ENCODE measurements around the gene TMEM92.
"Not testable (repeated sequence)": the region's sequence is repeated elsewhere in the genome, so short reads cannot be mapped to it uniquely, and the experiment has no call there.

The TMEM92 gene

GRCh38 chr17:50295021-50295420 lies 20.8 kb downstream of the TMEM92 start:
- TF ChIP-seq CTCF (IDR thresholded peaks at IDR 0.05; ENCODE audit: low read depth, low read length): no peak
- H3K4me3 ChIP-seq (ENCODE audit: low read depth, low read length): no peak overlapping the region

- H3K4me3 ChIP-seq (ENCODE audit: low read depth, low read length): no peak overlapping the region
- TF ChIP-seq CTCF (IDR thresholded peaks at IDR 0.05; ENCODE audit: low read depth, low read length): peak; percentile 57
These were observed 23.2 kb downstream of the TMEM92 start for GRCh38 chr17:50297407-50297865.

- H3K4me3 ChIP-seq (ENCODE audit: low read depth, low read length): no peak overlapping the region
- no peak for TF ChIP-seq CTCF (IDR thresholded peaks at IDR 0.05; ENCODE audit: low read depth, low read length)
These were observed 23.8 kb downstream of the TMEM92 start for GRCh38 chr17:50298018-50298417.

DNA sequence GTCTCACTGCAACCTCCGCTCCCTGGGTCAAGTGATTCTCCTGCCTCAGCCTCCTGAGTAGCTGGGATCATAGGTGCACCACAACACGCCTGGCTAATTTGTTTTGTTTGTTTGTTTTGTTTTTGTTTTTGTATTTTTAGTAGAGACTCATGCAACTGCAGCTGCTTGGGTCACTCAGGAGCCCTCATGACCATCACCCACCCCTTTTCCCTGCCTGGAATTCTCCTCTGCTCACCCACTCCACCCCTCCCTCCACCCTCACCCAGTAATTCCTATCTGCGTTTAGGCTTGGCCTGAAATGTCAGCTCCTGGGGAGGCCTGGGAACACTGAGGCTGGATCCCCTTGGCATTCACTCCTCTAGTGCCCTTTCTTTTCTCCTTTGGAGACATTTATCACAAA lies 25.5 kb downstream of the TMEM92 start:
- H3K4me3 ChIP-seq (ENCODE audit: low read depth, low read length): no peak overlapping the region
- no peak for TF ChIP-seq CTCF (IDR thresholded peaks at IDR 0.05; ENCODE audit: low read depth, low read length)

GRCh38 chr17:50300824-50301223 lies 26.6 kb downstream of the TMEM92 start:
- not testable (repeated sequence) for H3K4me3 ChIP-seq (ENCODE audit: low read depth, low read length)

DNA sequence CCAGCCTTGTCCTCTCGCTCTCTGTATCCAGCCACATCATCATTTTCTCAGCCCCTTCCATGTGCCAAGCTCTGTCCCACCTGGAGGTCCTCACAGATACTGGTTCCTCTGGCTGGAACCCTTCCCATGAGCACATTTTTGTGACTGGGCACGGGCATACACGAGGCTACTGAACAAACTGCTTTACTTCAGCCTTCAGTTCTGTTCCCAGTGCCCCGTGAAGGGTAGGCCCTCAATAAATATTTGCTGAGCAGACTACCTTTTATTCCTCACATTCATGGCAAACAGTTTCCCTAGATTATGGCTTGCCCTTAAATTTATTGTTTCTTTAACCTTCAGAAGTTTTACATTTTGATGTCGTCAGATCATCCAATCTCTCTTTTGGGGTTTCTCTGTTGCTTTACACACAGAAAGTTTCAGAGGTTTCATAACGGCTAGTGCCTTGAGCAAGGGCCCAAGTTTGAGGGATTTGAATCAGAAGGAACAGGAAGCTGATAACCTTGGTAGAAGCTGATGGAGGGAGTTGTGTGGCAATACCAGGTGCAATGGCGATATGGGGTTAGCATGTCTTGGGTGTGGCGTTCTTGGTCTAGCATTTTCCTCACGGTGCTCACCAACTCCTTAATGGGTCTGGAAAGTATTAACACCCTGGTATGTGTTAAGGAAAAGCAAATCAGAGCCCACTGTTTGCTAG lies 27.8 kb downstream of the TMEM92 start:
- no peak overlapping the region for H3K4me3 ChIP-seq (ENCODE audit: low read depth, low read length)
- TF ChIP-seq CTCF (IDR thresholded peaks at IDR 0.05; ENCODE audit: low read depth, low read length): no peak

DNA sequence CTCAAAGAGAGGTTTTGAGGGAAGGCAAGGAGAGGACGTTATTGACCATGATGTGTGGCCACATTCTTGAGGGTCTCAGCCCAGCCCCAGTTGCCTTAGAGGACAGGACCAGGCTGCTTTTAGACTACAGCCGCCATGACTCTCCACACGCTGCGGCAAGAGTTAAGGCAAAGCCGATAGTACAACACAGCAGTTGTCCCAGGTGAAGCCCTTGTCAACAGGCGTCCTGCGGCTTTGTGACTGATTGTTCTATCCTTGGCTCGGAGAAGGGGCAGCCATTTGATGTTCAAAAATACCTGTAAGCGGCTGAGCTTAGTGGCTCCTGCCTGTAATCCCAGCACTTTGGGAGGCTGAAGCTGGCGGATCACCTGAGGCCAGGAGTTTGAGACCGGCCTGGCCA lies 28.8 kb downstream of the TMEM92 start:
- no peak for TF ChIP-seq CTCF (IDR thresholded peaks at IDR 0.05; ENCODE audit: low read depth, low read length)
- H3K4me3 ChIP-seq (ENCODE audit: low read depth, low read length): no peak overlapping the region

- H3K4me3 ChIP-seq (ENCODE audit: low read depth, low read length): no peak overlapping the region
- TF ChIP-seq CTCF (IDR thresholded peaks at IDR 0.05; ENCODE audit: low read depth, low read length): no peak
These were observed 29.3 kb downstream of the TMEM92 start for GRCh38 chr17:50303596-50303995.

Measured in WI38 (cell line).